SKM-1 treated with dmso at 0.1 percent for 144 hours (cell line): Measurements from ENCODE around the gene CASP8.
"Not testable (repeated sequence)": the region's sequence is repeated elsewhere in the genome, so short reads cannot be mapped to it uniquely, and the experiment has no call there.

Experiments
- DNase-seq: peaks from one replicate; lab custom pipeline; 2025; ENCODE audit not compliant: unreplicated experiment; lab: John Stamatoyannopoulos, UW

CASP8 gene

DNA sequence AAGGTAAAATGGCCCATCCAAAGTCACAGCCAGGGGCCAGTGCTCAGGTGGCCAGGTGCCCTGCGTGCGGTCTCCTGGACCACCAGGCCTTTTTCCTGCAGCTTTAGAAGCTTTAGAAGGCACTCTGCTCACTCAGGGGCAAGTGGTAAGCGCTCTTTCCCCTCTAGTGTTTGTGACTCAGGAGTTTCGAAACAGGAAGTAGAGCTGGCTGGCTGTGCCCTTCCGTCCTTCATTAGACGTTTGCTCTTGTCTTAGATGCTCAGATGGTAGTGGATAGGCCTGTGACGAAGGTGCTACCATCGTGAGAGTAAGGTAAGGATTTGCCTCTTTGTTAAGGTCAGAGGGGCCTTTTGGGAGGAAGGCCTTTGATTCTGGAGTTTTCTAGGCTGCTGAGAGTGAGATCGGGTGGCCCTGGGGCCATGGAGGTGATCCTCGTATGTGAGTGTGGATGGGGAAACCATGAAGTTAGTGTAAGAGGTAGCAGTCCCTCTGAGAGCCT, at the start of gene CASP8:
CASP8 (plus strand) TSS at position 235 of the 499 bp plus-strand sequence. CDS start 5,951 bp downstream, outside the sequence.
- peak; percentile 93 for DNase-seq

DNA sequence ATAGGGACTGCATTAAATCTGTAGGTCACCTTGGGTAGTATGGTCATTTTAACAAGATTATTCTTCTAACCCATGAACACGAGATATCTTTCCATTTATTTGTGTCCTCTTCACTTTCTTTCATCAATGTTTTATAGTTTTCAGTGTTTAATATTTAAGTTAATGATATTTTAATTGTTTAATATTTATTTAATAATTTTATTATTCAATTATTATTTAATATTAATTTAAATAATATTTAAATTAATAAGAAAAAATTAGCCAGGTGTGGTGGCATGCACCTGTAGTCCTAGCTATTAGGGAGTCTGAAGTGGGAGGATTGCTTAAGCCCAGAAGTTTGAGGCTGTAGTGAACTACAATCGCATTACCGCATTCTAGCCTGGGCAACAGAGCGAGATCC, 44.4 kb upstream of the CASP8 start:
- no peak for DNase-seq

DNA sequence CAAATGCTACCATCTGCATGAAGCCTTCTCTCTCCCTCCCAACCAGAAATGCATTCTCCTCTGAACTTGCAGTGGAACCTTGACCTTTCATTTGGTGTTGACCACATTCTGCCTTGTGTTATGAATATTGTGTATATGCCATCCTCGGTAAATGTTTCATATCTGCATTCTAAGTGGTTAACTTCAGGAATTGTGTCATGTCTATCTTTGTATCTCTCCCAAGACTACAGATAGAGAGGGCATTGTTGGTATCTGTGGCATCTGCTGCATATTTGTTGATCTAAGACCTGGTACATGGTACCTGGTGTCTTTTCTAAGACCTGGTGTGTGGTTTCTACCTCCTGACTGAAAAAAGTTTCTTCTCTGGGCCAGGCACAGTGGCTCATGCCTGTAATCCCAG, 43.4 kb upstream of the CASP8 start:
- DNase-seq = no peak

DNA sequence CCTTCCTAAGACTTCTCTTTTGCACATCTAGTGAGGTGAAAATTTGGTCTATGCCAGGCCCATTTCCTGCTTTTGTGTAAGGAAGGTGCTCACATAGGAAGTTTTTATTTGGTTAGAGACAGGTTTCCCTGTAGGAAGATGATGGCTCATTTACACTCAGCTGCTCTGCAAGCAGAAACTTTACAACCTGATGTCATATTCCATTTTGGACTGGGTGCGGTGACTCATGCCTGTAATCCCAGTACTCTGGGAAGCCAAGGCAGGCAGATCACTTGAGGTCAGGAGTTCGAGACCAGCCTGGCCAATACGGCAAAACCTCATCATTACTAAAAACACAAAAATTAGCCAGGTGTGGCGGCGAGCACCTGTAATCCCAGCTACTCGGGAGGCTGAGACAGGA, 41.6 kb upstream of the CASP8 start:
- DNase-seq = no peak

DNA sequence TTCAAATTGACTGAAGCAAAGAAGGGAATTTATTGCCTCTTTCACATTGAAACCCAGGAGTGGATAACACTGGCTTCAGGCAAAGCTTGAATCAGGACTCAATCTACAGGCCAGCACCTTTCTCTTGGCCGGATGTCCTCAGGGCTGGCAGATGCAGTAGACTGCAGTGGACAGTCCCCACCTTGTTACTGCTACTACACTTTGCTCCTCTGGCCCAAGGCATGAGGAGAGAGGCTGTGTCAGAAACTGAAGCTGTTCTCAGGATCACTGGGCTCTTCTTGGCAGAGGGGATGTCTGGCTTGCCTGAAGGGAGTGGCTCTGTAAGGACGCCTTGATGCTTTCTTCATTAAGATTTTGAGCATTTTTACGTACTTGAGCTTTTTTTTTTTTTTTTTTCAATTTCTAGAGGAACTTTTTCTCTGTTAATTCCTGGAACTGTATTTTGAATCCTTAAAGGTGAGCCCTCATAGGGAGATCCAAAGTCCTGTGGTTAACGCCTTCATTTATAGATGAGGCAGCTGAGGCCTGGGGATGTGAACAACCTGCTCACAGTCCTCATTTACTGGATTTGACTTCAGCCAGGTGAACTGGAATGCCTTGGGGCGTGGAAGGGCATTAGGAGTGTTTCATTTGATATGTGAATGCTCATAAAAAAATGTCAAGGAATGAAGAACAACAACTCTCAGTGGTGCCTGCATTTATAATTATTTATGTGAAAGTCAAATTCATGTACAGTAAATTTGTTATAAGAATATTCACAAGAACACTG, 40.8 kb upstream of the CASP8 start:
- DNase-seq = no peak

DNA sequence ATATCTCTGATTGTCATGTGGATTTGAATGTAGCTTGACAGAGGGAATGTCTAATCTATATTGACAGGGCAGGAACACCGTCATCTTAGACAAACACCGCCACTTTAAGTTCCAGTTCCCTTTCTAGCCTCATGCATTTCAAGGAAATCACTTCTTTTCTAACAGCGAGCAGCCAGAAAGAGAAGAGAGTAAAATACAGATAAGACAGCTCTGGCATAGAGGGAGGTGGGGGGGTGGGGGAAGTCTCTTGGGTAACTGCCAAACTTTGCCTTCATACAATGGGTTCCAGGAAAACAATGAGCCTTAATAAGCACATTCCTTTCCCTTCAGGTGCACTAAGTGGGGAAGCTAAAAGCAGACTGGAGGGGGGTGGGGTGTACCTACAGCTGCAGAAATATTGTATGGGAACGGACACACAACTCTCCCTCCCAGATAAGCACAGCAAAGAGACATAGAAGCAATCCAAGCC, 40.2 kb upstream of the CASP8 start:
- no peak for DNase-seq

DNA sequence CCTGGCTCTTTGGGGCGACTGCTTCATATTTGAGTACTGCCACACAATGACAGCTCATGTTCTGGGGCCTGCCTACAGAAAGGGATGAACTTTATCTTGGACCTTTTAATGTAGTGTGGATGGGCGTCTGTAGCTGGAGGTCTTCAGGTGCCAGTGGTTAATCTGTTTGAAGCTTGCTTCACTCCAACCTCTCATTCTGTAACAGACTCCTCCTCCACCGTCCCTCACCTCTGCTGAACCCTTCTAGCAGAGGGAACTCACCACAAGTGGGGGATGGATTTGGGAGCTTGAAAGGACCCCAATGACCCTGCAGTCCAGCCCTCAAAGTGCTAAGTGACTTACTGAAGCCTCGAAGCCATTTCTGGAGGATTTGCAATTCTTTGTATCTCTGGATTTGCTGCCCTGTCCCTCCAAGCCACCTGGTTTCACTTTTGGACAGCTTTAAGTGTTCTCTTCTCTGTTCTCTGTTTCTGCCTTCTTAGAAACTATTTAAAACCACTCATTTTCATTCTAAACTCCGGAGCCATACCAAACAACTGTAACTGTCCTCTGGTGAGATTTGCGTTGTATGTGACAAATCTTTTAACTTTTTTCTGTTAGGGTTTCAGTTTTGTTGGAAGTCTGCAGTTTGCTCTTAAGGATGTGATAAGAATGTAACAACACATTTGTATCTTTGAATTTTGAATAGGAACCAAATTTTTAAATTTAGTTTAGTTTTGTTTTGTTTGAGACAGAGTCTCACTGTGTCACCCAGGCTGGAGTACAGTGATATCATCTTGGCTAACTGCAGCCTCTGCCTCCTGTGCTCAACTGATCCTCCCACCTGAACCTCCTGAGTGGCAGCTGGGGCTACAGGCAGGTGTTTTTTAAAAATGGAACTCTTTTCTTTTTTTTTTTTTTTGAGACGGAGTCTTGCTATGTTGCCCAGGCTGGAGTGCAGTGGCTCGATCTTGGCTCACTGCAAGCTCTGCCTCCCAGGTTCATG, 37.0 kb upstream of the CASP8 start:
- no peak for DNase-seq

DNA sequence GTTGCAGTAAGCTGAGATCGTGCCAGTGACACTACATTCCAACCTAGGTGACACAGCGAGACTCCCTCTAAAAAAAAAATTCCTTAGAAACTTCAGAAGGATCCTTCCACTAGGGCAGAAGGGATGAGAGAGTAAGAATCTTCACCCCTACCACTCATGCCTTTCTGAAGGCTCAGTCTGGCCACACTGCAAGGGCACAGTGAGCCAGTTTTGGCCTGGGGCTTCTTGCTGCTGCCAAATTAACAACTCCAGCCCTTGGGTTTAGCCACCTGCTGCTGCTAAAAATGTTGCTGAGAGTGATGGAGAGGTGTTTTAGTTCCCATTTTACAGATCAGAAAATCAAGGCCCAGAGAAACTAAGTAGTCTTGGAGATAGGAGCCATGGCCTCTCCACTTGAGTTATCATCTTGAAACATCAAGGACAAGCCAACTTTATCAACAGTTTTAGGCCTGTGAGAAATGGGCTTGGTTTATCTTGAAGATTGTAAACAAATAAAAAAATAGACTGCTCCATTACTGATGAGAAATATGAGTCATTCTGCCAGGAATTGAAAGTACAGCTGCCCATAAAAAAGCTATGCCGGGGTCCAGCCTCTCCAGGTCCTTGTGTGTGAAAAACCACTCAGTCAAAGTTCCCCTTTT, 31.9 kb upstream of the CASP8 start:
- no peak for DNase-seq

DNA sequence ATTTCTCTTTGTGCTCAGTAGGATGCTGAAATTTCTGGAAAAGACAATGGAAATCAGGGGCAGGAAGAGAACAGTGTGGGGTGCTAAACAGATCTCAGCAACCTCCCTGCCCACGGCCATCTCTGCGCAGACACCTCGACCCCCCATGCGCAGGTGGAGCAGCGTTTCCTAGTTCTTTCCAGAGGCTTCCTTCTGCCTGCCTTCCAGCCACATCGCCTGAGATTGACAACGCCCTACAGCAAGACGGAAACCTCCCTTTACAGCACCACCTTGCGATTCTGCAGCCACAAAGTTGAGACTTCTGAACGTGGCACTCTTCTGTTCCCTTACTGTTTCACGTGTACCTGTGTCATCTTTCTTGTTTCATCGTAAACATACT, 31.4 kb upstream of the CASP8 start:
- no peak for DNase-seq

DNA sequence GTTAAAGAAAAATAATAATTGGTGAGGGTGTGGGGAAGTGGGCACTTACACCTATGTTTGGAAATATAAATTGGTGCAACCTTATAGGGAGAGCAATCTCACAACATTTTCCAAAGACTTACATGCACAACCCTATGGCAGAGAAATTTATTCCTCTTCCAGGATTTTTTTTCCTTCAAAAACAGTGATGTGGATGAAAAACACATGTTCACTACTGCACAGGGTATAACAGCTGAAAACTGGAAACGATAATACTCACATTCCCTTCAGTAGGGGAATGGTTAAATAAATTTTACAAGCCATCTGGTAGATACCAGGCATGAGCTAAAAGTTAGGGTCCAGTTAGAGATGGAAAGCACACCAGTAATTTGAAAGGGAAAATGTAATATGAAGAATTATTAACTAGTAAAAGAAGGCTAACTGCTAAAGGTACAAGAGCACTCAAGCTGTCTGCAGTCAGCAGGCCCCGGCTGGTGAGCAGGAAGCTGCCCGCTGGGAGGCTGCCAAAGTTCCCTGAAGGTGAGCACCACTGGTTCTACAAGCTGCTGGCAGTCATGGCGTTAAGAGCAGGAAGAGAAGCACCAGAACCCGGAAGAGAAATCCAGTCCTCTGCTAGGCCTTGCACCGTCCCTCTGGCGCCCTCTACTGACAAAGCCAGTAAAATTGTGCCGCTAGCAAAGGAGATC, 28.4 kb upstream of the CASP8 start:
- peak; percentile 98 for DNase-seq

DNA sequence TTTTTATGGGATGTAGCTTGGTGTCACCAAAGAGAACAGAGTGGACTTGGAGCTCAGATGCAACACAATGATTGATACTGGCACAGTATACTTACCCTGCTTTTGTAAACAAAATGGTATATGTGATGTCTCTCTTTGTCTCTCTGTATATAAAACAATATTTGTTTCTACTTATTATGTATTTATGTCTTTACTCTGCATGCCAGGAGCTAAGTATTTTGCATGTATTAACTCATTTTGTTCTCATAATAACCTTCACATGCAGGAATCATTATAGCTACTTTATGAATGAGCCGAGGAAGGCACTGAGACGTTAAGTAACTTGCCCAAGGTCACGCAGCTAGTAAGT, 27.9 kb upstream of the CASP8 start:
- DNase-seq = no peak

DNA sequence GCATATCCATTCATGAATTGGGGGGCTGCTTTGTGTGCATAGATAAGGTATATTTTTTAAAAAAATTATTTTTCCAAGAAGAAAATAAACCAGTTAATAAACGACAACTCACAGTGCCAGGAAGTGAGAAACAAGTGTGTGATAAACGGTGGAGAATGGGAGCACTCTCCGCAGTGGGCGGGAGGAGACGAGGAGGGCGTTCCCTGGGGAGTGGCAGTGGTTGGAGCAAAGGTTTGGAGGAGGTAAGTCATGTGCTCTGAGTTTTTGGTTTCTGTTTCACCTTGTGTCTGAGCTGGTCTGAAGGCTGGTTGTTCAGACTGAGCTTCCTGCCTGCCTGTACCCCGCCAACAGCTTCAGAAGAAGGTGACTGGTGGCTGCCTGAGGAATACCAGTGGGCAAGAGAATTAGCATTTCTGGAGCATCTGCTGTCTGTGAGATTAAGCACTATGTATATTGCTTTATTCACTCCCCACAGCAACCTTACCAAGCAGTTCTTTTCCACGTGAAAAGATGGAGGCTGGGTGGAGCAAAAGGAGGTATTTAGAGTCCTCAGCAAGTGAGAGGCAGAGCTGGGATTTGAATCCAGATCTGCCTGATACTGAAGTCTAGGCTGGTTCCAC, 27.0 kb upstream of the CASP8 start:
- peak; percentile 95 for DNase-seq

DNA sequence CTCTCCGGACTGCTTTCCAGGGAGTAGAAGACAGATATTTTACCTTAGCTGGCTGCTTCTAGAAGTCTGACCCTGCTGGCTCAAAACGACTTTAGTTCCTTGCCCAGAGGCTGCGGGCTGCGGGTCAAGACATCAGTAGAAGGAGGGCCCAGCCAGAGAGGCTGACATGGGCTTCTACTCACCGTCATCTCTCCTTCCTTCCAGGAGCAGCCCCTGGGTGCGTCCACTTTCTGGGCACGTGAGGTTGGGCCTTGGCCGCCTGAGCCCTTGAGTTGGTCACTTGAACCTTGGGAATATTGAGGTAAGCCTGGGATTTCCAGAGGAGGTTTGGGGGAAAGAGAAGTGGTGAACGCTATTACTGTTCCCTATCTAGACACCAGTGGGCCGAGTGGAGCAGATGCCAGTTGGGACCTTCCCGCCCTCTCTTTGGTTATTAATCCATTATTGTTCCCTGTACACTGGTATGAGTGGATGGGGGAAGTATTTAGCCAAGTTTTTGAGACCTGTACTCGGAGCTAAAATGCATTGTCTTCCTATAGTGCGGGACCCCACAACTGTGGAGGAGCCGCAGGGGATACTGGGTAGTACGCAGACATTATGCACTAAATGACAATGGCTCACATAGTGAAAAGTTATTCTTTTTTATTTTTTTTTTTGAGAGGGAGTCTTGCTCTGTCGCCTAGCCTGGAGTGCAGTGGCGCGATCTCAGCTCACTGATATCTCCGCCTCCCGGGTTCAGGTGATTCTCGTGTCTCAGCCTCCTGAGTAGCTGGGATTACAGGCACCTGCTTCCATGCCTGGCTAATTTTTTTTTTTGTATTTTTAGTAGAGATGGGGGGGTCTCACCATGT, 26.3 kb upstream of the CASP8 start:
- no peak for DNase-seq

DNA sequence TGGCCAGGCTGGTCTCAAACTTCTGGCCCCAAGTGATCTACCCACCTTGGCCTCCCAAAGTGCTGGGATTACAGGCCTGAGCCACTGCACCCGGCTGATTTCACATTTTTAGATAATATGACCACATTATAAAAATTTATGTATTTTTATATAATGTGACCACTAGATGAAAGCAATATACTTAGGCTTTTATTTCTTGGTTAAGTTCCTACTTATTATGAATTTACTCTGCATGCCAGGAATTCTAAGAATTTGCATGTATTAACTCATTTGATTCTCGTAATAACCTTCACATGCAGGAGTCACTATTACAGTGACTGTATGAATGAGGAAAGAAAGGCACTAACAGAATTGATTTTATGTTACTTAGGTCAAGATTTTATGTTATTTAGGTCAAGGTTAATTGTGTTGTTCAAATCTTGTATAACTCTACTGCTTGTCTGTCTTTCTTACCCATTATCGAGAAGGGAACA, 25.6 kb upstream of the CASP8 start:
- DNase-seq = no peak

DNA sequence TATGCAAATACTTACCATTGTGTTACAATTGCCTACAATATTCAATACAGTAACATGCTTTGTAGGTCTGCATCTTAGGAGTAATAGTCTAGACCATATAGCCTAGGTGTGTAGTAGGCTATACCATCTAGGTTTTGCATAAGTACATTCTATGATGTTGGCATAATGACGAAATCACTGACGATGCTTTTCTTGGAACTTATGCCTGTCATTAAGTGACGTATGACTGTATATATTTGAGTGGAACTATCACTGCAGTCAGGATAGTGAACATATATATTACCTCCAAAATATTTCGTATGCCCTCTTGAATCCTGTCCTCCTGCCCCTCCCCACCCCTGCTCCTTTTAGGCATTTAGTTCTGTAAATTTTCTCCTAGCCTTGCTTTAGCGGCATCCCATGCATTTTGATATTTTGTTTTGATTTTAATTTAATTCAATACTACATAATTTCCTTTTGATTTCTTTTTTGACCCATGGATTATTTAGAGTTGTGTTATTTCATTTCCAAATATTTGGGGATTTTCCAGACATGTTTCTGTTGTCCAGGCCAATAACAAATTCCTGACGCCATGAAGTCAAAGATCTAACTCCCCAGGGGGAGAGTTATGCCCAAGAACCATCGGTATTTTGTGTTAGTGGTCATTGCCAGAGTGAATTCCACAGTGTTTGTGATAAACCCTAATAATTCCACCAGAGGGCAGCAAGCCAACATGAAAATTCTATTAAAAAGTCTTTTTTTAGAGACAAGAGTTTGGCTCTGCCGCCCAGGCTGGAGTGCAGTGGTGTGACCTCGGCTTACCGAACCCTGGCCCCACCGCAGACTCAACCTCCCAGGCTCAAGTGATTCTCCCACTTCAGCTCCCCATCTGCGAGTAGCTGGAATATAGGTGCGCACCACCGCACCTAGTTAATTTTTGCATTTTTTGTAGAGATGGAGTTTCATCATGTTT, 24.2 kb upstream of the CASP8 start:
- DNase-seq = peak; percentile 52

DNA sequence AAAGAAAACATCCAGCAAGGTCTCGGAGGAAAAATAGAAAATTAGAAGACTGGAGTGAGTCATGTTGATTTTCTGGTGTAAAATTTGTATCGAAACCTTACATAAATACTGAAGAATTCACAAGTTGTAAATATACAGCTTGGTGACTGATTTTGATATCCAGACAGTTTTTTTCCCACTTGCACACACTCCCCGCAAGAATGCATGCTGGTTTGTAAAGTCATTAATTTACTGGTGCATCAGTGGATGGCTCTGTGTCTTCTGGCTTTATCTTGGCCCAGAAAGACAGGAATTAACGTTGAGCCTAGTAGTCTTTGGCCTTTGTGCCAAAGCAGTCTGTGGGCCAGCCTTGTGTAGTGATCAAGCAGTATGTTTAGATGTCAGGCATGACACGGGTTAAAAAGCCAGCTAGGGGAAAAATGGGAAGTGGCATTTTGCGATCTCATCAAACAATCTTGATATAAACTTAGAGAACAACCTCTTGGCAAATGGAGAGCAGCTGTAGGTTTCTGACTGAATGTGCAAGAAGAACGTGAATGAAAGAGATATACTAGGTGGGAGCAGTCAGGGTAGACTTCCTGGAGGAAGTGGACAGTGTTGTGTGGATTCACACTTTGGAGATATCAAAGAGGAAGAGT, 22.7 kb upstream of the CASP8 start:
- DNase-seq = no peak

DNA sequence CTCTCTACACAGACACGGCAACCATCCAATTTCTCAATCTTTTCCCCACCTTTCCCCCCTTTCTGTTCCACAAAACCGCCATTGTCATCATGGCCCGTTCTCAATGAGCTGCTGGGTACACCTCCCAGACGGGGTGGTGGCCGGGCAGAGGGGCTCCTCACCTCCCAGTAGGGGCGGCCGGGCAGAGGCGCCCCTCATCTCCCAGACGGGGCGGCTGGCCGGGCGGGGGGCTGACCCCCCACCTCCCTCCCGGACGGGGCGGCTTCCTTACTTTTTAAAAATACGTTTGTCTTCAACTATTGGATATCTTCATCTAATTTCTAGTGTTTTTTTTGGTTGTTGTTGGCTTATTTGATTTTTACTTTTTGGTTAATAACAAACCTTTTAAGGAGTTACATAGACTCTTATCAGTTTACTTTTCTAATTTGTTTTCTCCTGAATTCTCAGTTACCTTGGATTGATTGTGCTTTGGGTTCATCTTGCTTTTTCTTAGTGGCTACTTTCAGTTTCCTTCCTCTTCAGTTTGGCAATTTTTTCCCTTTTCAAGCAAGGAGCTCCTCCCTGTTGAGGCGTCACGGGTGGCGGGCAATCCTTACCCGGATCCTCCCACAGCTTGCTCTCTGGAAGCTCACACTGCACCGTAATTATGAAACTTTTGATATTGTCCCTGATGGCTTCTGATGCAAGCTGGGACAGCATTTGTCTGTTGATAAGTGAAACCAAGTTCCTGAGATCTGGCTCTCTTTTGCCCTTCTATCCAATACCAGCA, 21.0 kb upstream of the CASP8 start:
- DNase-seq = not testable (repeated sequence)
